Astrocyte (in vitro differentiated cells and primary cell): Measurements from ENCODE around the gene LMNA. TPM values are rescaled to one million over a fixed set of nuclear protein-coding genes. Genes with fewer than 3 reads are reported as not detected.

Experiments used
- DNase-seq: peaks from one replicate; pipeline ENCODE4 v3.0.0-alpha.2; 2010; ENCODE audit warnings: low read depth
- FAIRE-seq: peaks from 2 replicates; lab custom pipeline; 2011; peaks lifted over from hg19 to GRCh38; lab: Jason Lieb, UNC
- H2AFZ ChIP-seq: 2 replicates; pipeline ENCODE4 v1.6.0; 2012; ENCODE audit warnings: low read depth, low read length, inconsistent platforms
- H3K27ac ChIP-seq: 2 replicates; pipeline ENCODE4 v1.5.1; 2011; ENCODE audit warnings: low read depth, low read length, inconsistent platforms
- H3K27me3 ChIP-seq: 2 replicates; pipeline ENCODE4 v1.6.0; 2011; ENCODE audit warnings: low read length, inconsistent platforms; ENCODE audit not compliant: insufficient read depth
- H3K36me3 ChIP-seq: 2 replicates; pipeline ENCODE4 v1.5.1; 2011; ENCODE audit warnings: low read length, inconsistent platforms; ENCODE audit not compliant: insufficient read depth
- H3K4me1 ChIP-seq: 2 replicates; pipeline ENCODE4 v1.5.1; 2011; ENCODE audit warnings: low read length, inconsistent platforms; ENCODE audit not compliant: insufficient read depth
- H3K4me2 ChIP-seq: 2 replicates; pipeline ENCODE4 v1.6.0; 2012; ENCODE audit warnings: low read length, inconsistent platforms
- H3K4me3 ChIP-seq: 2 replicates; pipeline ENCODE4 v1.5.1; 2011; ENCODE audit warnings: low read depth, mild to moderate bottlenecking, low read length, inconsistent platforms; ENCODE audit not compliant: insufficient read depth
- H3K79me2 ChIP-seq: 2 replicates; pipeline ENCODE4 v1.6.0; 2012; ENCODE audit warnings: mild to moderate bottlenecking, low read length, inconsistent platforms; ENCODE audit not compliant: insufficient read depth
- H3K9ac ChIP-seq: 2 replicates; pipeline ENCODE4 v1.6.0; 2012; ENCODE audit warnings: mild to moderate bottlenecking, low read length, inconsistent platforms
- H3K9me3 ChIP-seq: 2 replicates; pipeline ENCODE4 v1.5.1; 2012; ENCODE audit warnings: low read depth, mild to moderate bottlenecking, low read length, inconsistent platforms; ENCODE audit not compliant: insufficient read depth
- H4K20me1 ChIP-seq: 2 replicates; pipeline ENCODE4 v1.6.0; 2012; ENCODE audit warnings: low read length, inconsistent platforms; ENCODE audit not compliant: insufficient read depth
- H3K27ac Mint-ChIP-seq: one replicate; pipeline ENCODE4 v1.8.0; 2021; ENCODE audit warnings: mild to moderate bottlenecking, mixed read lengths; ENCODE audit not compliant: unreplicated experiment
- H3K27me3 Mint-ChIP-seq: one replicate; pipeline ENCODE4 v1.8.0; 2021; ENCODE audit warnings: low read depth, mixed read lengths; ENCODE audit not compliant: unreplicated experiment
- H3K36me3 Mint-ChIP-seq: one replicate; pipeline ENCODE4 v1.8.0; 2021; ENCODE audit warnings: low read depth, mixed read lengths; ENCODE audit not compliant: unreplicated experiment
- H3K4me1 Mint-ChIP-seq: one replicate; pipeline ENCODE4 v1.8.0; 2021; ENCODE audit warnings: low read depth, mixed read lengths; ENCODE audit not compliant: unreplicated experiment
- H3K4me3 Mint-ChIP-seq: one replicate; pipeline ENCODE4 v1.8.0; 2021; ENCODE audit warnings: mild to moderate bottlenecking, moderate library complexity, mixed read lengths; ENCODE audit not compliant: unreplicated experiment
- H3K9me3 Mint-ChIP-seq: one replicate; pipeline ENCODE4 v1.8.0; 2021; ENCODE audit warnings: mild to moderate bottlenecking, mixed read lengths; ENCODE audit not compliant: unreplicated experiment
- EZH2 ChIP-seq: IDR thresholded peaks from 2 replicates; pipeline ENCODE4 v1.6.1; 2012; ENCODE audit warnings: mild to moderate bottlenecking, low read length, inconsistent platforms; ENCODE audit not compliant: insufficient read depth
- total RNA-seq: library from RNA; stranded (reverse); gene quantifications from 2 replicates; pipeline ENCODE4 v1.2.1, GENCODE V29; 2021
- TF ChIP-seq, protein P1 (sequence below): IDR thresholded peaks from 2 replicates; pipeline ENCODE4 v1.5.1; 2011; ENCODE audit warnings: low read depth, mild to moderate bottlenecking, inconsistent platforms, low read length, moderate library complexity; ENCODE audit not compliant: insufficient read depth

The LMNA gene
- total RNA-seq, 1 donor from 2014 or later: 464 TPM

DNA sequence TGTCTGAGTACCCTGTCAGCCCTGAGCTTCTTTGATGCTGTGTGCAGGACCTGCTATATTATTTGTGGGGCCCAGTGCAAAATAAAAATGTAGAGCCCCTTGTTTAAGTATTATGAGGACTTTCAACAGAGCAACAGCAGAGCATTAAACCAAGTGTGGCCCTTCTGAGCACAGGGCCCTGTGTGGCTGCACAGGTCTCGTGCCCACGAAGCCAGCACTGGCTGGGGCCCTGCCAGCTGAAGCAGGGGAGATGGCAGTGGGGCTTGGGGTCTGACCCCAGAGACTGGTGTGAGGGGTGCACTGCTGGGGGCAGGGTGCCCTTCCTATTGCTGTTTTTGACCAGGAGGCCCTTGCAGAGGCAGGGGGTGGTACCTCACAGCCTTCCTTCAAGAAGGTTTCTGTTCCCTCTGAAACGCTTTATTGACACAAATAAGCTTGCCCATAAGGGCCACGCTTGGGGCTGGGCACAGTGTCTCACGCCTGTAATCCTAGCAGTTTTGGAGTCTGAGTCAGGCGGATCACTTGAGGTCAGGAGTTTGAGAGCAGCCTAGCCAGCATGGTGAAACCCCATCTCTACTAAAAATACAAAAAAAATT, 36.7 kb downstream of the LMNA start:
- no peaks in the 10 kb centered on the region for H3K36me3 Mint-ChIP-seq
- H3K79me2 ChIP-seq: no peaks in the 10 kb centered on the region
- H3K27ac Mint-ChIP-seq: no peak overlapping the region
- H3K27me3 Mint-ChIP-seq: peaks cover 36% of the 10 kb centered on the region
- H3K4me1 ChIP-seq: peaks cover 12% of the 10 kb centered on the region
- no peak overlapping the region for H3K4me3 ChIP-seq
- H3K36me3 ChIP-seq: no peaks in the 10 kb centered on the region
- no peak overlapping the region for H3K27ac ChIP-seq
- no peak overlapping the region for H3K4me2 ChIP-seq
- peaks cover 6% of the 10 kb centered on the region for H3K4me1 Mint-ChIP-seq
- H4K20me1 ChIP-seq: no peaks in the 10 kb centered on the region
- no peak overlapping the region for H3K9ac ChIP-seq
- no peaks in the 10 kb centered on the region for H3K9me3 ChIP-seq
- no peaks in the 10 kb centered on the region for H3K9me3 Mint-ChIP-seq
- TF ChIP-seq, protein P1, sequence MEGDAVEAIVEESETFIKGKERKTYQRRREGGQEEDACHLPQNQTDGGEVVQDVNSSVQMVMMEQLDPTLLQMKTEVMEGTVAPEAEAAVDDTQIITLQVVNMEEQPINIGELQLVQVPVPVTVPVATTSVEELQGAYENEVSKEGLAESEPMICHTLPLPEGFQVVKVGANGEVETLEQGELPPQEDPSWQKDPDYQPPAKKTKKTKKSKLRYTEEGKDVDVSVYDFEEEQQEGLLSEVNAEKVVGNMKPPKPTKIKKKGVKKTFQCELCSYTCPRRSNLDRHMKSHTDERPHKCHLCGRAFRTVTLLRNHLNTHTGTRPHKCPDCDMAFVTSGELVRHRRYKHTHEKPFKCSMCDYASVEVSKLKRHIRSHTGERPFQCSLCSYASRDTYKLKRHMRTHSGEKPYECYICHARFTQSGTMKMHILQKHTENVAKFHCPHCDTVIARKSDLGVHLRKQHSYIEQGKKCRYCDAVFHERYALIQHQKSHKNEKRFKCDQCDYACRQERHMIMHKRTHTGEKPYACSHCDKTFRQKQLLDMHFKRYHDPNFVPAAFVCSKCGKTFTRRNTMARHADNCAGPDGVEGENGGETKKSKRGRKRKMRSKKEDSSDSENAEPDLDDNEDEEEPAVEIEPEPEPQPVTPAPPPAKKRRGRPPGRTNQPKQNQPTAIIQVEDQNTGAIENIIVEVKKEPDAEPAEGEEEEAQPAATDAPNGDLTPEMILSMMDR: no peak
- no peak for TF ChIP-seq EZH2
- DNase-seq (no peak), FAIRE-seq (no peak)
- peaks cover 18% of the 10 kb centered on the region for H3K27me3 ChIP-seq
- H3K4me3 Mint-ChIP-seq: no peak overlapping the region
- no peak overlapping the region for H2AFZ ChIP-seq

- Histone ChIP-seq H3K36me3 (no peaks in the 10 kb centered on the region), H3K27me3 (peaks cover 18% of the 10 kb centered on the region), H3K4me3 (no peak overlapping the region), H3K27ac (no peak overlapping the region), H3K9ac (no peak overlapping the region), H3K9me3 (no peaks in the 10 kb centered on the region), H3K4me1 (peaks cover 3% of the 10 kb centered on the region), H4K20me1 (no peaks in the 10 kb centered on the region), H2AFZ (no peak overlapping the region), H3K4me2 (no peak overlapping the region), H3K79me2 (no peaks in the 10 kb centered on the region)
- Mint-ChIP-seq H3K27ac (no peak overlapping the region), H3K4me1 (peaks cover 5% of the 10 kb centered on the region), H3K9me3 (no peaks in the 10 kb centered on the region), H3K4me3 (no peak overlapping the region), H3K27me3 (peaks cover 39% of the 10 kb centered on the region), H3K36me3 (no peaks in the 10 kb centered on the region)
- DNase-seq: no peak
- TF ChIP-seq EZH2: no peak
- TF ChIP-seq, protein P1: no peak
- FAIRE-seq: no peak
These were observed 38.1 kb downstream of the LMNA start for GRCh38 chr1:156152628-156153027.

- TF ChIP-seq, protein P1: no peak
- TF ChIP-seq EZH2: no peak
- no peak within 1 kb of the TSS for H2AFZ ChIP-seq
- Mint-ChIP-seq H3K27ac (no peak within 1 kb of the TSS), H3K9me3 (no peaks in the 10 kb centered on the region), H3K4me3 (no peak within 1 kb of the TSS), H3K4me1 (peaks cover 5% of the 10 kb centered on the region), H3K27me3 (peaks cover 34% of the 10 kb centered on the region), H3K36me3 (no peaks in the 10 kb centered on the region)
- FAIRE-seq: no peak
- H3K79me2 ChIP-seq: no peaks in the 10 kb centered on the region
- H3K27me3 ChIP-seq: peaks cover 19% of the 10 kb centered on the region
- DNase-seq: no peak
- no peak within 1 kb of the TSS for H3K27ac ChIP-seq
- no peaks in the 10 kb centered on the region for H3K36me3 ChIP-seq
- peaks cover 3% of the 10 kb centered on the region for H3K4me1 ChIP-seq
- no peaks in the 10 kb centered on the region for H3K9me3 ChIP-seq
- no peaks in the 10 kb centered on the region for H4K20me1 ChIP-seq
- no peak within 1 kb of the TSS for H3K9ac ChIP-seq
- H3K4me2 ChIP-seq: no peak within 1 kb of the TSS
- no peak within 1 kb of the TSS for H3K4me3 ChIP-seq
These were observed 38.9 kb downstream of the LMNA start, which contains the start of gene SEMA4A for GRCh38 chr1:156153362-156153761. Gene SEMA4A (plus strand): TSS chr1:156153585. CDS start chr1:156154579, 994 bp downstream.
